ENCODE data around the gene TAS2R9.

DNA sequence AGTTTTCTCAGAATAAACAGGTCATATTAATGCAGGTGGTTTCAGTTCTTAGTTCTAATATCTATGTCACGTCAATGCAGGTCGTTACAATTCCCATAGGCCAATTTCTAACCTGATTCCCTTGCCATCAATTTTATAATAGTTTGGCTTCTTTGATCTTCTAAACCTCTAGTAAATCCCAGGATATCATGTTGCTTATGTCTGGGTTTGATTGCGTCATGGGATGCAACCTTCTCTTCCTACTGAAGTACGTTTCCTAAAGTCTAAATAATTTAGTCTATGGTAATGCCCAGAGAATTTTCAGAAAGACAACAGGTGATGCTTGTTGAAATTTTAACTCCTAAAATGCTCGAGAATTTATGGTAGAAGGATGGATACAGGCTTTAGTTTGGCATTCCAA is 26.7 kb downstream of the TAS2R9 start:
- no peak for TF ChIP-seq EZH2 (IDR thresholded peaks at IDR 0.05; ENCODE audit: borderline replicate concordance, low read length)
- TF ChIP-seq, protein P1, sequence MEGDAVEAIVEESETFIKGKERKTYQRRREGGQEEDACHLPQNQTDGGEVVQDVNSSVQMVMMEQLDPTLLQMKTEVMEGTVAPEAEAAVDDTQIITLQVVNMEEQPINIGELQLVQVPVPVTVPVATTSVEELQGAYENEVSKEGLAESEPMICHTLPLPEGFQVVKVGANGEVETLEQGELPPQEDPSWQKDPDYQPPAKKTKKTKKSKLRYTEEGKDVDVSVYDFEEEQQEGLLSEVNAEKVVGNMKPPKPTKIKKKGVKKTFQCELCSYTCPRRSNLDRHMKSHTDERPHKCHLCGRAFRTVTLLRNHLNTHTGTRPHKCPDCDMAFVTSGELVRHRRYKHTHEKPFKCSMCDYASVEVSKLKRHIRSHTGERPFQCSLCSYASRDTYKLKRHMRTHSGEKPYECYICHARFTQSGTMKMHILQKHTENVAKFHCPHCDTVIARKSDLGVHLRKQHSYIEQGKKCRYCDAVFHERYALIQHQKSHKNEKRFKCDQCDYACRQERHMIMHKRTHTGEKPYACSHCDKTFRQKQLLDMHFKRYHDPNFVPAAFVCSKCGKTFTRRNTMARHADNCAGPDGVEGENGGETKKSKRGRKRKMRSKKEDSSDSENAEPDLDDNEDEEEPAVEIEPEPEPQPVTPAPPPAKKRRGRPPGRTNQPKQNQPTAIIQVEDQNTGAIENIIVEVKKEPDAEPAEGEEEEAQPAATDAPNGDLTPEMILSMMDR (IDR thresholded peaks at IDR 0.05; ENCODE audit: low read length): no peak
